HG02588 (cell line): ENCODE measurements around the gene PDZRN4.
"Not testable (repeated sequence)": the region's sequence is repeated elsewhere in the genome, so short reads cannot be mapped to it uniquely, and the experiment has no call there.

Experiments
- ATAC-seq: cut with Tn5 transposase; IDR thresholded peaks from one replicate; pipeline ENCODE4 v1.9.1; 2021; ENCODE audit warnings: mild to moderate bottlenecking, moderate library complexity; ENCODE audit not compliant: unreplicated experiment

Gene PDZRN4

DNA sequence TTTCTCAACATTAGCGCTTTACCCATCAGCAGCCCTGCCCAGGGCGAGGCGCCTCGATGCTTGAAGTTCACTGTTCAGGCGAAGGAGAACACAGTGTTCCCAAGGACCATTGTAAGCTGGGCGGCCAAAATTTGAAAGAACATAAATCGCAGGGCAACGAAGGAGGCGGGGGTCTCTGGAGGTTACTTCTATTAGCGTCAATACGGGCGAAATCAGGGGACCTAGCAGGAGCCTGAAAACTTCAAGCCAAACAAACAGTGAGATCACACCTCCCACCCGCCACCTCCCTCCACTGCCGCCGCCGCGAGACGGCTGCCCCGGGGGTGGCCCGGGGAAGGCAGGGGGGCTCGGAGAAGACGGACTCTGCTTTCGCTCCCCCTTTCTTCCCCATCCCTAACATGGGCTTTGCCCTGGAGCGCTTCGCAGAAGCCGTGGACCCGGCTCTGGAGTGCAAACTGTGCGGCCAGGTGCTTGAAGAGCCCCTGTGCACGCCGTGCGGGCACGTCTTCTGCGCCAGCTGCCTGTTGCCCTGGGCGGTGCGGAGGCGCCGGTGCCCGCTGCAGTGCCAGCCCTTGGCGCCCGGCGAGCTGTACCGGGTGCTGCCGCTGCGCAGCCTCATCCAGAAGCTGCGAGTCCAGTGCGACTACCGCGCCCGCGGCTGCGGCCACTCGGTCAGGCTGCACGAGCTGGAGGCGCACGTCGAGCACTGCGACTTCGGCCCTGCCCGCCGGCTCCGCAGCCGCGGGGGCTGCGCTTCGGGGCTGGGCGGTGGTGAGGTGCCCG lies at the start of gene PDZRN4:
TSS of gene PDZRN4 (plus strand) at position 263 of the 783 bp plus-strand sequence.
- ATAC-seq = no peak

DNA sequence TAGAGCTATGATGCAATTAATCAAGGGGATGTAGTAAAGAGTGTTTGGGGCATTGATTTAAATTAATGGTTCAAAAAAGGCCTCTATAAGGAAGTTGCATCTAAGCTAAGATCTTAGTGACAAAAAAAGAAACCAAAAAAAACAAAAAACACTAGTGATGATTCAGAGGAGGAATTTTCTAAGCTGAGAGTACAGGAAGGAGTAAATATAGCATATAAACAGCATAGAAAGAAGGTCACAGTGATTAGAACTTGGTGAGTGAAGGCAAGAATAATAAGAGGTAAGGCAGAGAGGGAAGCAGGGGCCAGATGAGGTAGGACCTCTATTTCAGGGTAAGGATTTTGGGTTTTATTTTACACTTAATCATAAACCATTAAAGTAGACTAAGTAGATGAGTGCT lies 48.0 kb upstream of the PDZRN4 start:
- ATAC-seq = no peak

DNA sequence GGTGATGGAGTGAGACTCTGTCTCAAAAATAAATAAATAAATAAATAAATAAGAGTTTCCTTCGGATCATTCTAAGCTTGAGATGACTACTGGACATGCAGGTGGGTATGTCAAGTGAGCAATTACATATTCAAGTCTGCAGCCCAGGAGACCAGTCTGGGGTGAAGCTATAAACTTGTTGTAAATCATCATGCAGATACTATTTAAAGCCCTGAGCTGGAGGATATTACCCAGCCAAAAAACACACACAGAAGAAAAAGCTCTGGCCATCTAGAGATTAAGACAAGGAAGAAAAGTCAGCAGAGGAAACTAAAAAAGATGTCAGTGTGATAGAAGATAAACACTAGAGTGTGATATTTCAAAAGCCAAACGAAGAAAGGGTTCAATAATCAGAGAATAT lies 47.0 kb upstream of the PDZRN4 start:
- ATAC-seq = no peak

DNA sequence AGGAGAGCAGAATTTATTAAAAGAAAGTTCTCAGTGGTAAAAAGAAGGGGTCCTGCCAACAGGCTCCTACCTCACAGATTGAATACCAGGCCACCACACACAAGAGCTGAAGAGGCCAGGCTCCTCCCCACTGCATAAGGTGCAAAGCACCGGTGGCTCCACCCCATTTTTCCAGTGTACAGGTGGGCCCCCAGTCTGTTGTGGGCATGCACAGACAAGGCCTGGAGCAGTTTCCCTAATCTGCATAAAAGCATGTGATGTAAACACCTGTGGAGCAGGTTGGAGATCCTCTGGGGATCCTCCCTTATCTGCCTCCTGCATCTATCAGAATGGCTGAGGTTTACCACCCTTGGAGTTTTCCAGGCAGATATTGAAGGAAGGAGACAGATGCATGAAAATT lies 45.7 kb upstream of the PDZRN4 start:
- ATAC-seq = no peak

DNA sequence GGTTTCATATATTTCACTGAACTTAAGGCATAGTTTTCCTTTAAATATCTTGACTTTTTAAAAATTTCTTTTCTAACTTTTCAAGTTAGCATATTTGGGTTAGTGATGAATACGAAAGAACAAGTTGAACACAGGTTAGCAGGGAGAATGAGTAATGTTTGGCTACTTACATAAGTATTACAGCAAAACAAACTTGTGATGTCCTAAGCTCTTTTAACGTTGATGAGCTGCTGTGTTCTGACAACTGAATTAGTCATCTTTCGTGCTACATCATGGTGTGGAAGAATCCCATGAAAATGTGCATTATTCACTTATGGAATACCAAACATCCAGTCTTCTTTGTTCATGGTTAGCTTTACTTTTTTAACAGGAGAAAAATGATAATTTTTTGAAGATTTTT lies 36.3 kb upstream of the PDZRN4 start:
- no peak for ATAC-seq

DNA sequence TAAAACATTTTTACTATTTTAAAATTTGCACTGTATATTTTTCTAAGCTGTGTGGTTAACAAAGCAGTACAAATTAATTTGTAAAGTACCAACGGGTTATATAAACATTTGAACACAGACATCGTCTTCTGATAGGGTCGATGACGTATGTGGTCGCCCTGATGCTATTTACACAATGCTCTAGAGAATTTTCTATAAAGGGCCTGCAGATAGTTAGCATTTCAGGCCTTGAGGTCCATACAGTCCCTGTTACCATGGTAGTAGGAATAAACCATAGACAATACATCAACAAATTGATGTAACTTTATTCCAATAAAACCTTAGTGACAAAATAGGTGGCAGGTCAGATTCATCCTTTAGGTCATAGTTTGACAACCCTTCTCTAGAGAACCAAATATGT lies 25.7 kb upstream of the PDZRN4 start:
- ATAC-seq = no peak

DNA sequence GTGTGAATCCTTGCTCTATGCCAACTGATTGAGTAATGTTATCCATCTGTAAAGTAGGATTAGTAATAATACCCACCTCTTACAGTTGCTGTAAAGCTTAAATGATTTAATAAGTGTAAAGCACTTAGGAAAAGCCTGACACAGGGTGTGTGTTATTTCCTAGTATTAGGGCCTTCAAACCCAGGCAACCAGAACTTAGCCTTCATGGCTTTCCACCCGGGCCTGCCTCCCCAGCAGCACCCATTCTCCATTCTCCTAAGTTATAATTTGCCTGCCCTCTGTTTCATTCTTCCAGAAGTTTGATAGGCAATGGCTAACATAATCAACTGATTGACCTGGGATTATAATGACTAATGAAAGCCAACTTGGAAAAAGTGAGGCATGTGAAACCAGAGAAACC lies 20.4 kb upstream of the PDZRN4 start:
- ATAC-seq = no peak

DNA sequence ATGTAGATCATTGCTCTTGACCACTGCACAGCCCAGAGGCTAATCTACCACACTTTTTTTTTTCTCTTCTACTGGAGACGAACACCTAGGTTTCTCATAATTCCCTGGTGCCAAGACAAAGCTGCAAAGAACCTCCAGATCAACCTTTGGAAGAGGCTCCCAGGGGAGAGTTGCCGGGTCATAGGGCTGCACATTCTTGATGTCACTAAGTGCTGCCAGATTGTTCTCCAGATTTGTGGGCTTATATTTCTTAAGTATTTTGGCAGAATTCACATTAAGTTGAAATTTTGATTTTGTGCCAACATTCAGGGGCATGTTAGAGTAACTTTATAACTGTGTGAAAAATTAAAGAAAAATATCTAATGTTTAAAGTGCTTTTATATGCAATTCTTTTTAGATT lies 13.5 kb upstream of the PDZRN4 start:
- no peak for ATAC-seq

DNA sequence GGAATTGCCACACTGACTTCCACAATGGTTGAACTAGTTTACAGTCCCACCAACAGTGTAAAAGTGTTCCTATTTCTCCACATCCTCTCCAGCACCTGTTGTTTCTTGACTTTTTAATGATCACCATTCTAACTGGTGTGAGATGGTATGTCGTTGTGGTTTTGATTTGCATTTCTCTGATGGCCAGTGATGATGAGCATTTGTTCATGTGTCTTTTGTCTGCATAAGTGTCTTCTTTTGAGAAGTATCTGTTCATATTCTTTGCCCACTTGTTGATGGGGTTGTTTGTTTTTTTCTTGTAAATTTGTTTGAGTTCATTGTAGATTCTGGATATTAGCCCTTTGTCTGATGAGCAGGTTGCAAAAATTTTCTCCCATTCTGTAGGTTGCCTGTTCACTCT lies 8.6 kb upstream of the PDZRN4 start:
- ATAC-seq = not testable (repeated sequence)

DNA sequence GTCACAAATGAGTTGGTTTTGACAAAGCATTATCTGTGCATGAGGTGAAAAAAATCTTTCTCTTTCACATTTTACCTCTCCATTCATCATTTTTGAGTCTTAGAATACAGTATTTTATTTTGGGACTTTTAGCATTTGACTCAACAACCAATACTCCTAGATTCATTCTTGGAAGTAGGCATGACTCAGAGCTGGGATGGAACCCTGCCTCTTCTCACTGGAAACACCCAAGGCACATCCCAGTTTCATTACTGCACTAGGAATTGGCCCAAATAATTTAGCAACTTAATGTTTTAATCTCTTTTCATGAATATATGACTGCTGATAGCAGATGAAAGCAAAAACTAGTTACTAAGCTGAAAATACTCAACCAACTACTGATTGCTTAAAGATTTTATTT lies 3.3 kb upstream of the PDZRN4 start:
- ATAC-seq = no peak

DNA sequence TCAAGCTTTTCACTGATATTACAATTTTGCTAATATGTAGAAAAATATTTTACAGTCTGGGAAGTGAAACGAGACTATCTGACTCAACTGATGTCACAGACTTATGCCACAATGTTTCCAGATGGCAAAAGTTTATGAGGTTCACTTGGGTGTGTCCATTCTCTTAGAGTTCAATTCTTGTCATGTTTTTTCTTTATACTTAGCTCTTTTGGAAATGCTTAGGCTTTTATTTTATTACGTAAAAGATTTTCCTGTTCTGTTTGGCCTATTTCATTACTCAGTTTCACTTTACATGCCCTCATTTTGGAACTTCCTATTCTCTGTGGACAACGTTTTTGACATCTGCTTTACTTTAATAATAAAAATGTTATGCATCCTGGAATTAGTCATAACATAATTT lies 2.1 kb upstream of the PDZRN4 start:
- no peak for ATAC-seq

DNA sequence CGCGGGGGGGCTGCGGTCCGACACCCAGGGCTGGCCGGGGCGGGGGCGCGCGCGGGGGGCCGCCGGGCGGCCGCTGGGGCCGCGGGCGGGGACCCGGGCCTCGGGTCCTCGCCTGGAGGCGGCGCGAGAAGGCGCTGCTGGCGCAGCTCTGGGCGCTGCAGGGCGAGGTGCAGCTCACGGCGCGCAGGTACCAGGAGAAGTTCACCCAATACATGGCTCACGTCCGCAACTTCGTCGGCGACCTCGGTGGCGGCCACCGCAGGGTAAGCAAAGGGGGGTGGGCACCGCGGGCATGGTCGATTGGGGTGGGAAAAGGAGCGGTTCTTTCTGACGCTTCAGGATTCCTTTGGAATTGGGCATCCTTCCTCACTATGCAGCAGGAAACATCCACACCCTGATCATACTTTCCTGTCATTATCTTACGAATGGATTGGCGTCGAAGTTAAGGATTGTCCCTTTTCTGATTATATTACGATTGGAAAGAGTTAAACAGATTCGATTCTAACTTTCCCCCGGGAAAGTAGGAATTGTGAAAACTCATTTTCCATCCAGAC lies 798 bp downstream of the PDZRN4 start:
- ATAC-seq = no peak

DNA sequence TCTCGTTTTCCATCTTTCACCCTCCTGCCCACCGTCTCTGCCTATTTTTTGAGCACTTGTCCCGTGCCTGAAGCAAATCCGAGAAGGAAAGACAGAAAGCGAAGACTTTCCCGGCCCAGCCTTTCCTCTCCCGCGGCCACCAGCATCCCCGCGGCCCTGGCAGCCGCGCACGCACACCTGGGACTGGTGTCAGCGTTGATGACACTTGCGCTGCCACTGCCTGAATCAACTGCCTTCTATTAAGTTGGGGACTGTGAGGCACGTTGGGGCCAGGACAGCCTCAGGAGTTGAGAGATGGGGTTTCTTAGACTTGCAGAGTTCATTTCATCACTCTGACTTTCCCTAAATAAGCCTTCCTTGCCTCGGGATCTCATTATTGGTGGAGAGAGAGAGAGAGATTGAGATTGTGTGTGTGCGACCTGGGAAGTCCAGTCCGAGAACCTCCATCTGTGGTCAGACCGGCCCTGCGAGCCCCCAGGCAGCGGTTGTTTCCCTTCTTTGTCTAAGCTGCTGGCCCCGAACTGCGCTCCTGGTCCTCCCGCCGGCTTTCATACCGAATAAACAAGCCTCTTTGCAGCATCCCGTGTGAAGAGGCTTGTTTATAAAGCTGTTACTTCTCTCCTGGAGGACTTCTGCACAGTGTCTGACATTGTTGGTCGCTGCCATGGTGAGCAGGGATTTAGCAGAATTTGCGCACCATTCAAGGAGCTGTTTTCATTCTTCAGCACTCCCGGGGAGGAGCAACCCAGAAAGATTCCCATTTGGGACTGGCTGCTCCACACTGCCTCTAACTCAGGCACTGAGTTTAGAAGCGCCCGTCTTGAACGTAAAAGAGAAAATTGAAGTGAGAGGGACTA lies 1.5 kb downstream of the PDZRN4 start:
- ATAC-seq = no peak

DNA sequence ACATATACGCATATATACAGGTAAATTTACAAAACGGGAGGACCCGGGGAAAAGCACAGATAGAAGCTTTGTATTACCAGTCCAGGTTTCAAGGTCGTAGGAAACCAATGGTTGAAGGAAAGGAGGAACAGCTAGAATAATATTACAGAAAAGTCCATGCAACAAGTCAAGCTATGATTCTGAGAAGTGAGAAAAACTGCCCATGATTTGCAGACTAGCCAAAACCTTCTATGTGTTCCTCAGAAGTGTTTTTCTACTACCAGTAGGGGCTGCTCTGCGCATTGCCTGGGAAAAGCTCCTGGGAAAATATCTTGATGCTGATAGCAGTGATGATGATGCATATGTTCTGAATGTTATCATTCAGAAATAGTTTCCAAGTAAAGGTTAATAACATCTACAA lies 2.2 kb downstream of the PDZRN4 start:
- ATAC-seq = no peak

DNA sequence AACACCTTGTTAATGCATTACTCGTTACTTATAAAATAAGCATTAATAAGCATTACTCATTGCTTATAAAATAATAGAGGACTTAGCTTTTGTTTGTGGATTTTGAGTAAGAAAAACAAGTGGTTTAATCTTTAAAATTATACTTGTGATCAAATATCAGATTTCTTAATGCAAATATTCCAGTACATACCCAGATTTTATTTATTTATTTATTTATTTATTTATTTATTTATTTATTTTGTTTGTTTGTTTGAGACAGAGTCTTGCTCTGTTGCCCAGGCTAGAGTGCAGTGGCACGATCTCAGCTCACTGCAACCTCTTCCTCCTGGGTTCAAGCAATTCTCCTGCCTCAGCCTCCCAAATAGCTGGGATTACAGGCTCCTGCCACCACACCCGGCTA lies 3.4 kb downstream of the PDZRN4 start:
- not testable (repeated sequence) for ATAC-seq

DNA sequence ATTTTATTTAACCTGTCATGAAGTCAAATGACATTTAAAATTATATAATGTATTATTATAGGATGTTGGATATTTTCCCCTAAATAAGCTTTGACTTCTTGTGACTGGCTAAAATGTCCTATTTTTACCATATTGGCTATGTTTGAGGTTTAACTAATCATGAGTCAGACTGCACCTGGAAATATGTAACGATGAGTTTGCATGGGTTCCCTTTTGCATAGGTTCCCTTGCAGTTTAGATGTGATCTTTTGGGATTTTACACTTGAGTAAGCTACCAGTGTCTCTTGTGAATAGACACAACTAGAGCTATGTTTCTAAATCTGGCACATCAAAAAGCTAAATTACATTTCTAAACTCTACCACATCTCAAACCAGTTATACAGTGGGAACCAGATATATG lies 5.2 kb downstream of the PDZRN4 start:
- no peak for ATAC-seq

DNA sequence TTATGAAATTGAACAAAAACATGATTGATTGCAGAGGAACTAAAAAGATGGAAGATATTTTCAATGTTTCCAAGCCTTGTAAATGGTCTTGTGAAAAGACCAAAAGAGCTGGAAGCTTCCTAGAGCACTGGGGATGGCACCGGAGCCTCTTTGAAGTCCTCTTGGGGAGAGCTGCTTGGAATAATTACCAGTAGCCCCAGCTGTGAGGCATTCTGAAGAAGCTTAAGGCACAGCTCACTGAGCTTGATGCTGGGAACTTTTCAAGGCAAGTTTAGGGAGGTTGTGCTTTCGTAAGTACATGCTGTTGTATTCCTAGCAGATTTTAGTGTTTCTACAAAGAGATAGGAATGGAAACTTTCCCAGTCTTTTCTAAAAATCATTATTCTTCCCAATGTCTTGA lies 13.9 kb downstream of the PDZRN4 start:
- no peak for ATAC-seq

DNA sequence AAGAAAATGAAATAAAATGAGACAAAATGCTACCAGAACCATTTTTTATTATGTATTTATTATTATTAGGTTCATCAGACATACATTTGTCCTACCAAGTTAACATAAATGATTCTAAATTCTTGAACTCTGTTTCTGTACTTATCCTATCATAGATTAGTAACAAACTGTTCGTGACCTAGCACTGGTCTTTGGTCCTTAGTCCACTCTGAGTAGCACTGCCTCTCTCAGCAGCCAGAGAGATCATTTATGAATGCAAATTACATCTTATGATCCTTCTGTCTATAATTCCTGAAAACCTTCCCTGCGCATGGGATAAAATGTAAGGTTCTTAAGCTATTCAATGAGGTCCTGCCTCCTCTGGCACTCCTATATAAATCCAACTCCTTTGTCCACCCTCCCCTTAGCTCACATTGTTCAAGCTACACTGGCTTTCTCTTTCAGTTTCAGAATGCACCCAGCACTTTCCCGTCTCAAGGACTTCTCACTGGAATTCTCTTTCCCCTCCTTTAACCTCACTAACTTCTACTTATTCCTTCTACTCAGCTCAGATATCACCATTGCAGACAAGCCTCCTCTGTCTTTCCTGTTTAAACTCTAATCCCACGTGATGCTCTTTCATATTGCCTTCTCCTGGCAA lies 17.1 kb downstream of the PDZRN4 start:
- ATAC-seq = no peak

DNA sequence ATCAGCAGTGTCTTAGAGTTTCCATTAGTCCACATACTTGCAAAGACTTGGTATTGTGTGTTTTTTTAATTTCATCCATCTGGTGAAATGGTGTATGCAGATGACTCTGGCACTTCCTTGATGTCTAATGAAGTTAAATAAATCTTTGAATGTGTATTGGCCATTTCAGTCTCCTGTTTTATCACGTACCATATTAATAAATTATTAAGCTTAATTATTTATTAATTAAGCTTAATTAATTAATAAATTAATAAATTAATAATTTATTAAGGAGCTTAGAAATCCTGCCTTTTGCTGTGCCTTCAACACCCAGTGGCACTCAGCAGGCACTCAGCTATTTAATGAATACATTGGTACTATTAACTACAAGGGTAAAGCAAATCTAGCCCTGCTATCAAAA lies 18.2 kb downstream of the PDZRN4 start:
- no peak for ATAC-seq

DNA sequence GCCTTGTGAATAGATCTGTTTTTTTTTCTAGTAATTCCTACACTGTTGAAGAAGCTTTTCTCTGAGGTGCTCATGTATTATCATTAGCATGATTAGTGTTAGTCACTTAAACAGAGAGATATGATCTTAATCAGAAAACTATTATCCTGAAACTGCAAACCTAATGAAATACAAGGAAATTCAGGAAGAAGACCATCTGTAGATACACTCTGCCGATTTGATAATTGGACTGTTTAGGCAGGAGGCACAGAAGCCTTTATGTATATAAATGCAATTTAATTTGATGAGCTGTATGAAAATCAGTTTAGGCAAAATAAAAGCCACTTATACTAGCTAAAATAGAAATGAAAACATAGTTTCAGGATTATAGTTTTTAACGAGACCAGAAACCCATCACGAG lies 23.3 kb downstream of the PDZRN4 start:
- ATAC-seq = no peak

DNA sequence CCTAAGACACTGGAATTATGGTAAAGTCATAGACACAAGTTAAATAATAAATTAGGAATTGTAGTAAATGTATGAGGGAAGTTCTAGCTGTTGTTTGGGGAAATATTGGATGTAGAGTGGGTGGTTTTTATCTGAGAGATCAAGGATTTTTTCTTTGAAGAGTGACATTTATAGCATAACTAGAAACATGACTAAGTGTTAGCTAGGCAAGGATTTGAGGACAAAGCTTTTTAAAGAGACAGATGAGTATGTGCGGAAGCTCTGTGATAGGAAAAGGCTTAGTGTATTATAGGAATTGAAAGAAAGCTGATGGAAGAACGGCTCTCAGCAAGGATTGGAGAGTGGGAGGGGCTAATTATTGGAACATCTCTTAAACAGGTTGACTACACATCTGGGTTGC lies 24.5 kb downstream of the PDZRN4 start:
- ATAC-seq = no peak

DNA sequence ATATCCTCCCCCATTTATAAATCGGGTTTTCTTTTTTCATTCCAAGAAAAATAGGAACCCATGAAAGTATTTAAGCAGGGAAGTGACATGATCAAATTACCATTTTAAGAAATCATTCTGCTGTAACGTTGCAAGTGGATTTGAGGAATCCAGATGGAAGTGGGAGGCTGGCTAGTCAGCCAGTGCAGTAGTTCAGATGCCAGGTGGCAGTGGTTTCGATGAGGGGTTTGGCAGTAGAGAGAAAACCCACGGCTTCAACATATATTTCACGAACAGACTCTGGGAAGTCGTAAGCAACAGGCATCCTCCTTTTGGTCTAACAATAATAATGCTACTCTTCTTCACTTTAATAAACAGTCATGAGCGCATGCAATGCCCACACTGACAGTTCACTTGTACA lies 25.0 kb downstream of the PDZRN4 start:
- ATAC-seq = no peak
